Liver (tissue), 9 donors: ENCODE results near the gene KCNQ4. TPM values are rescaled to one million over a fixed set of nuclear protein-coding genes. Genes with fewer than 3 reads are reported as not detected.

ENCODE experiments used
- DNase-seq: peaks from one replicate; pipeline ENCODE4 v3.0.0-alpha.2; 2017; ENCODE audit warnings: low spot score
- H3K27ac ChIP-seq, 2 donors: one replicate each; pipeline ENCODE4 v1.7.0; 2013; ENCODE audit warnings: inconsistent platforms in 2 of 2, low read length in 2 of 2, control low read depth in 1 of 2, low read depth in 1 of 2, mild to moderate bottlenecking in 1 of 2
- H3K27me3 ChIP-seq, 4 donors: one replicate each; pipeline versions ENCODE4 v1.6.1 to v1.7.0; 2013; ENCODE audit warnings: low read length in 3 of 4, inconsistent platforms in 1 of 4, mild to moderate bottlenecking in 1 of 4, moderate library complexity in 1 of 4; ENCODE audit not compliant: control insufficient read depth in 4 of 4, insufficient read depth in 4 of 4
- H3K36me3 ChIP-seq, 4 donors: one replicate each; pipeline versions ENCODE4 v1.6.1 to v1.7.0; 2013; ENCODE audit warnings: low read length in 3 of 4, mild to moderate bottlenecking in 3 of 4, low read depth in 1 of 4, moderate library complexity in 1 of 4; ENCODE audit not compliant: control insufficient read depth in 4 of 4, insufficient read depth in 3 of 4
- H3K4me1 ChIP-seq, 4 donors: one replicate each; pipeline versions ENCODE4 v1.6.1 to v1.7.0; 2013; ENCODE audit warnings: low read length in 3 of 4, mild to moderate bottlenecking in 3 of 4, moderate library complexity in 1 of 4; ENCODE audit not compliant: control insufficient read depth in 4 of 4, insufficient read depth in 4 of 4
- H3K4me3 ChIP-seq, 3 donors: one replicate each; pipeline versions ENCODE4 v1.6.1 to v1.7.0; 2013; ENCODE audit warnings: low read length in 3 of 3, control low read depth in 1 of 3, low read depth in 1 of 3, mild to moderate bottlenecking in 1 of 3
- H3K9ac ChIP-seq, 2 donors: one replicate each; pipeline ENCODE4 v1.7.0; 2013; ENCODE audit warnings: low read length in 2 of 2, mild to moderate bottlenecking in 2 of 2, moderate library complexity in 2 of 2, control low read depth in 1 of 2, low read depth in 1 of 2
- H3K9me3 ChIP-seq, 4 donors: one replicate each; pipeline versions ENCODE4 v1.6.1 to v1.7.0; 2013; ENCODE audit warnings: low read length in 3 of 4; ENCODE audit not compliant: control insufficient read depth in 4 of 4
- EGR1 ChIP-seq, 2 donors: IDR thresholded peaks; 2 replicates each; pipeline ENCODE4 v1.6.1; 2016 to 2018; ENCODE audit warnings: antibody characterized with exemption in 2 of 2, low read depth in 2 of 2
- FOXA1 ChIP-seq: IDR thresholded peaks from 2 replicates; pipeline ENCODE4 v1.6.1; 2016; ENCODE audit warnings: antibody characterized with exemption
- FOXA2 ChIP-seq: IDR thresholded peaks from 2 replicates; pipeline ENCODE4 v1.6.1; 2016; ENCODE audit warnings: antibody characterized with exemption
- GABPA ChIP-seq, 2 donors: IDR thresholded peaks in 1 of 2; conservative IDR thresholded peaks in 1 of 2; 2 replicates each; pipeline ENCODE4 v1.6.1; 2016; ENCODE audit warnings: antibody characterized with exemption in 2 of 2, mild to moderate bottlenecking in 1 of 2, moderate library complexity in 1 of 2
- HNF4A ChIP-seq, 2 donors: conservative IDR thresholded peaks; 2 replicates each; pipeline ENCODE4 v1.6.1; 2016; ENCODE audit warnings: antibody characterized with exemption in 2 of 2, mild to moderate bottlenecking in 2 of 2
- HNF4G ChIP-seq: IDR thresholded peaks from 2 replicates; pipeline ENCODE4 v1.6.1; 2016; ENCODE audit warnings: antibody characterized with exemption
- JUND ChIP-seq, 2 donors: IDR thresholded peaks; 2 replicates each; pipeline ENCODE4 v1.6.1; 2016; ENCODE audit warnings: antibody characterized with exemption in 2 of 2
- NR2F2 ChIP-seq: IDR thresholded peaks from 2 replicates; pipeline ENCODE4 v1.6.1; 2016; ENCODE audit warnings: antibody characterized with exemption
- RAD21 ChIP-seq, 2 donors: IDR thresholded peaks; 2 replicates each; pipeline ENCODE4 v1.6.1; 2016; ENCODE audit warnings: antibody characterized with exemption in 2 of 2, mild to moderate bottlenecking in 2 of 2
- REST ChIP-seq: IDR thresholded peaks from 2 replicates; pipeline ENCODE4 v1.6.1; 2016; ENCODE audit warnings: antibody characterized with exemption, mild to moderate bottlenecking
- RXRA ChIP-seq, 2 donors: IDR thresholded peaks; 2 replicates each; pipeline ENCODE4 v1.6.1; 2017 to 2018; ENCODE audit warnings: antibody characterized with exemption in 2 of 2, mild to moderate bottlenecking in 1 of 2
- SP1 ChIP-seq: IDR thresholded peaks from 2 replicates; pipeline ENCODE4 v1.6.1; 2018; ENCODE audit warnings: antibody characterized with exemption, mild to moderate bottlenecking
- TAF1 ChIP-seq: conservative IDR thresholded peaks from 2 replicates; pipeline ENCODE4 v1.6.1; 2016; ENCODE audit warnings: antibody characterized with exemption, mild to moderate bottlenecking
- YY1 ChIP-seq: IDR thresholded peaks from 2 replicates; pipeline ENCODE4 v1.6.1; 2016; ENCODE audit warnings: antibody characterized with exemption, mild to moderate bottlenecking
- WGBS: extraction: QIAGEN DNeasy Blood & Tissue Kit; methylation state at CpG from one replicate; pipeline ENCODE4 v1.1.7; 2013; 5-methylcytosine and 5-hydroxymethylcytosine counted together
- polyA plus RNA-seq, 2 donors: library from polyadenylated mRNA; stranded (reverse) in 1 of 2; unstranded in 1 of 2; fragments of 200-250 nt in 1 of 2; fragments of >200 nt in 1 of 2; fragmentation: Nextera tagmentation in 1 of 2; extraction: Ambion mirVana in 1 of 2; gene quantifications; one replicate each; pipeline versions ENCODE4 v1.2.1 to v1.2.3, GENCODE V29; 2013 to 2015
- total RNA-seq, 2 donors: library from RNA; depleted of rRNA; stranded (reverse); fragments of >200 nt; gene quantifications; one replicate each; pipeline ENCODE4 v1.2.3, GENCODE V29; 2014
- TF ChIP-seq, protein P1 (sequence below): fragments of 150-350 bp; IDR thresholded peaks from 2 replicates; pipeline ENCODE4 v1.5.1; 2017; ENCODE audit warnings: improper control_type of control experiment, low read depth, low read length; ENCODE audit not compliant: missing input control
- TF ChIP-seq, protein P2 (sequence below): IDR thresholded peaks from 2 replicates; pipeline ENCODE4 v1.6.1; 2016; ENCODE audit warnings: antibody characterized with exemption
- TF ChIP-seq, protein P3 (sequence below): IDR thresholded peaks from 2 replicates; pipeline ENCODE4 v1.6.1; 2016; ENCODE audit warnings: antibody characterized with exemption
- TF ChIP-seq, protein P4 (sequence below): IDR thresholded peaks from 2 replicates; pipeline ENCODE4 v1.6.1; 2016; ENCODE audit warnings: antibody characterized with exemption
- donor health status: healthy.
- donor health status: healthy.
- donor health status: healthy.
- donor health status: healthy.
- donor health status: healthy.

KCNQ4 gene
- total and polyA plus RNA-seq, 4 donors, result 0.10 to 2.1 (median 0.27) TPM

- no peak for DNase-seq
- Histone ChIP-seq H3K36me3 (no peaks in the 10 kb centered on the region), H3K27me3 (no peaks in the 10 kb centered on the region), H3K27ac (no peak overlapping the region), H3K9ac (no peak overlapping the region), H3K4me3 (no peak overlapping the region), H3K4me1 (peaks cover 7 to 16% (median 12%) of the 10 kb centered on the region in 4 donors), H3K9me3 (no peaks in the 10 kb centered on the region)
- TF ChIP-seq SP1, result no peak
- no peak for TF ChIP-seq YY1
- TF ChIP-seq, protein P1, sequence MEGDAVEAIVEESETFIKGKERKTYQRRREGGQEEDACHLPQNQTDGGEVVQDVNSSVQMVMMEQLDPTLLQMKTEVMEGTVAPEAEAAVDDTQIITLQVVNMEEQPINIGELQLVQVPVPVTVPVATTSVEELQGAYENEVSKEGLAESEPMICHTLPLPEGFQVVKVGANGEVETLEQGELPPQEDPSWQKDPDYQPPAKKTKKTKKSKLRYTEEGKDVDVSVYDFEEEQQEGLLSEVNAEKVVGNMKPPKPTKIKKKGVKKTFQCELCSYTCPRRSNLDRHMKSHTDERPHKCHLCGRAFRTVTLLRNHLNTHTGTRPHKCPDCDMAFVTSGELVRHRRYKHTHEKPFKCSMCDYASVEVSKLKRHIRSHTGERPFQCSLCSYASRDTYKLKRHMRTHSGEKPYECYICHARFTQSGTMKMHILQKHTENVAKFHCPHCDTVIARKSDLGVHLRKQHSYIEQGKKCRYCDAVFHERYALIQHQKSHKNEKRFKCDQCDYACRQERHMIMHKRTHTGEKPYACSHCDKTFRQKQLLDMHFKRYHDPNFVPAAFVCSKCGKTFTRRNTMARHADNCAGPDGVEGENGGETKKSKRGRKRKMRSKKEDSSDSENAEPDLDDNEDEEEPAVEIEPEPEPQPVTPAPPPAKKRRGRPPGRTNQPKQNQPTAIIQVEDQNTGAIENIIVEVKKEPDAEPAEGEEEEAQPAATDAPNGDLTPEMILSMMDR, result no peak
- no peak for TF ChIP-seq HNF4G
- no peak for TF ChIP-seq FOXA1
- TF ChIP-seq FOXA2, result no peak
- TF ChIP-seq, protein P2, sequence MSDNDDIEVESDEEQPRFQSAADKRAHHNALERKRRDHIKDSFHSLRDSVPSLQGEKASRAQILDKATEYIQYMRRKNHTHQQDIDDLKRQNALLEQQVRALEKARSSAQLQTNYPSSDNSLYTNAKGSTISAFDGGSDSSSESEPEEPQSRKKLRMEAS, result no peak
- no peak for TF ChIP-seq RXRA (IDR thresholded peaks at IDR 0.05)
- TF ChIP-seq, protein P3, sequence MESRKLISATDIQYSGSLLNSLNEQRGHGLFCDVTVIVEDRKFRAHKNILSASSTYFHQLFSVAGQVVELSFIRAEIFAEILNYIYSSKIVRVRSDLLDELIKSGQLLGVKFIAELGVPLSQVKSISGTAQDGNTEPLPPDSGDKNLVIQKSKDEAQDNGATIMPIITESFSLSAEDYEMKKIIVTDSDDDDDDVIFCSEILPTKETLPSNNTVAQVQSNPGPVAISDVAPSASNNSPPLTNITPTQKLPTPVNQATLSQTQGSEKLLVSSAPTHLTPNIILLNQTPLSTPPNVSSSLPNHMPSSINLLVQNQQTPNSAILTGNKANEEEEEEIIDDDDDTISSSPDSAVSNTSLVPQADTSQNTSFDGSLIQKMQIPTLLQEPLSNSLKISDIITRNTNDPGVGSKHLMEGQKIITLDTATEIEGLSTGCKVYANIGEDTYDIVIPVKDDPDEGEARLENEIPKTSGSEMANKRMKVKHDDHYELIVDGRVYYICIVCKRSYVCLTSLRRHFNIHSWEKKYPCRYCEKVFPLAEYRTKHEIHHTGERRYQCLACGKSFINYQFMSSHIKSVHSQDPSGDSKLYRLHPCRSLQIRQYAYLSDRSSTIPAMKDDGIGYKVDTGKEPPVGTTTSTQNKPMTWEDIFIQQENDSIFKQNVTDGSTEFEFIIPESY, result no peak
- TF ChIP-seq, protein P4, sequence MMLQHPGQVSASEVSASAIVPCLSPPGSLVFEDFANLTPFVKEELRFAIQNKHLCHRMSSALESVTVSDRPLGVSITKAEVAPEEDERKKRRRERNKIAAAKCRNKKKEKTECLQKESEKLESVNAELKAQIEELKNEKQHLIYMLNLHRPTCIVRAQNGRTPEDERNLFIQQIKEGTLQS, result no peak
- no peak for TF ChIP-seq JUND (IDR thresholded peaks at IDR 0.05)
- TF ChIP-seq RAD21 (IDR thresholded peaks at IDR 0.05), result no peak
- TF ChIP-seq NR2F2, result no peak
- WGBS, result 96% methylated on average over 3 of the region's 3 CpGs
These were observed 19.9 kb downstream of the KCNQ4 start for GRCh38 chr1:40803447-40803846.

GRCh38 chr1:40803902-40804301 lies 20.3 kb downstream of the KCNQ4 start:
- H3K27me3 ChIP-seq, result no peaks in the 10 kb centered on the region
- H3K4me1 ChIP-seq, result peaks cover 7 to 16% (median 12%) of the 10 kb centered on the region in 4 donors
- H3K36me3 ChIP-seq, result no peaks in the 10 kb centered on the region
- 81% methylated on average over 2 of the region's 2 CpGs for WGBS
- no peak for TF ChIP-seq RAD21 (IDR thresholded peaks at IDR 0.05)
- TF ChIP-seq HNF4G, result no peak
- TF ChIP-seq JUND (IDR thresholded peaks at IDR 0.05), result no peak
- no peak for TF ChIP-seq EGR1 (IDR thresholded peaks at IDR 0.05; ENCODE audit: low read depth in 2 of 2)
- no peak for TF ChIP-seq NR2F2
- TF ChIP-seq SP1, result no peak
- no peak for TF ChIP-seq YY1
- no peak for TF ChIP-seq GABPA (IDR thresholded peaks at IDR 0.05 in 1 of 2, conservative IDR thresholded peaks at IDR 0.05 in 1 of 2)
- TF ChIP-seq, protein P1, result no peak
- TF ChIP-seq HNF4A (conservative IDR thresholded peaks at IDR 0.05), result no peak
- TF ChIP-seq TAF1, result no peak
- TF ChIP-seq RXRA (IDR thresholded peaks at IDR 0.05), result no peak
- TF ChIP-seq REST, result no peak
- TF ChIP-seq, protein P4, result no peak
- no peak for TF ChIP-seq FOXA1
- TF ChIP-seq FOXA2, result no peak
- TF ChIP-seq, protein P3, result no peak
- H3K9ac ChIP-seq, result no peak overlapping the region
- no peak for DNase-seq
- H3K4me3 ChIP-seq, result no peak overlapping the region
- no peak overlapping the region for H3K27ac ChIP-seq
- H3K9me3 ChIP-seq, result no peaks in the 10 kb centered on the region
